SU-DHL-6 (cell line): ENCODE data around the gene OR51B6.

Experiments used
- H2AFZ ChIP-seq: fragments of 200-600 bp; sonication (generic); 2 replicates; pipeline ENCODE4 v1.6.1; 2014; ENCODE audit warnings: low read depth, mild to moderate bottlenecking, moderate library complexity, mixed read lengths, antibody characterized with exemption, low read length; ENCODE audit not compliant: severe bottlenecking
- H3F3A ChIP-seq: fragments of 200-600 bp; shearing (Covaris generic); 2 replicates; pipeline ENCODE4 v1.6.0; 2016; ENCODE audit warnings: antibody characterized with exemption, mild to moderate bottlenecking; ENCODE audit not compliant: insufficient read depth
- H3K27ac ChIP-seq: fragments of 200-600 bp; sonication (generic); 2 replicates; pipeline ENCODE4 v1.5.1; 2016; ENCODE audit warnings: low read depth, mild to moderate bottlenecking, low read length, moderate library complexity, mixed read lengths
- H3K27me3 ChIP-seq: fragments of 200-600 bp; sonication (generic), shearing (Covaris generic); 2 replicates; pipeline ENCODE4 v1.6.0; 2014; ENCODE audit warnings: mild to moderate bottlenecking, low read length
- H3K36me3 ChIP-seq: fragments of 200-600 bp; sonication (generic); 2 replicates; pipeline ENCODE4 v1.6.1; 2014; ENCODE audit warnings: mild to moderate bottlenecking, low read length, mixed read lengths
- H3K4me2 ChIP-seq: fragments of 300-600, 200-600 bp; shearing (Covaris generic), sonication (generic); 2 replicates; pipeline ENCODE4 v1.6.0; 2014; ENCODE audit warnings: low read length, low read depth, mild to moderate bottlenecking; ENCODE audit not compliant: poor library complexity, severe bottlenecking
- H3K4me3 ChIP-seq: fragments of 200-600 bp; sonication (generic); 2 replicates; pipeline ENCODE4 v1.5.1; 2014; ENCODE audit warnings: antibody characterized with exemption, low read length, mild to moderate bottlenecking, mixed read lengths; ENCODE audit not compliant: insufficient read depth, poor library complexity, severe bottlenecking
- H3K79me2 ChIP-seq: fragments of 200-600 bp; sonication (generic); 2 replicates; pipeline ENCODE4 v1.6.1; 2014; ENCODE audit warnings: mild to moderate bottlenecking, low read length, moderate library complexity; ENCODE audit not compliant: insufficient read depth
- H3K9ac ChIP-seq: fragments of 200-600 bp; sonication (generic); 2 replicates; pipeline ENCODE4 v1.7.0; 2014; ENCODE audit warnings: mild to moderate bottlenecking, low read length
- H3K9me2 ChIP-seq: fragments of 200-600 bp; sonication (generic); replicated peaks from 2 replicates; pipeline ENCODE4 v1.6.1; 2014; ENCODE audit warnings: low read length; ENCODE audit not compliant: insufficient read depth
- H3K9me3 ChIP-seq: fragments of 200-600 bp; sonication (generic); 2 replicates; pipeline ENCODE4 v1.6.1; 2014; ENCODE audit warnings: low read length, mixed read lengths; ENCODE audit not compliant: insufficient read depth
- H4K20me1 ChIP-seq: fragments of 200-600 bp; sonication (generic); 2 replicates; pipeline ENCODE4 v1.6.1; 2014; ENCODE audit warnings: low read depth, mild to moderate bottlenecking, antibody characterized with exemption, low read length, moderate library complexity, mixed read lengths
- CTCF ChIP-seq: fragments of 200-600 bp; sonication (generic); IDR thresholded peaks from one replicate; pipeline ENCODE4 v1.5.1; 2017; ENCODE audit warnings: antibody characterized with exemption, mild to moderate bottlenecking, low read length, moderate library complexity; ENCODE audit not compliant: insufficient read depth, poor library complexity, severe bottlenecking
- EZH2phosphoT487 ChIP-seq: fragments of 200-600 bp; sonication (generic), shearing (Covaris generic); conservative IDR thresholded peaks from 2 replicates; pipeline ENCODE4 v1.6.1; 2018; ENCODE audit warnings: mild to moderate bottlenecking, antibody characterized with exemption, low read length, moderate library complexity, mixed read lengths

OR51B6 gene

DNA sequence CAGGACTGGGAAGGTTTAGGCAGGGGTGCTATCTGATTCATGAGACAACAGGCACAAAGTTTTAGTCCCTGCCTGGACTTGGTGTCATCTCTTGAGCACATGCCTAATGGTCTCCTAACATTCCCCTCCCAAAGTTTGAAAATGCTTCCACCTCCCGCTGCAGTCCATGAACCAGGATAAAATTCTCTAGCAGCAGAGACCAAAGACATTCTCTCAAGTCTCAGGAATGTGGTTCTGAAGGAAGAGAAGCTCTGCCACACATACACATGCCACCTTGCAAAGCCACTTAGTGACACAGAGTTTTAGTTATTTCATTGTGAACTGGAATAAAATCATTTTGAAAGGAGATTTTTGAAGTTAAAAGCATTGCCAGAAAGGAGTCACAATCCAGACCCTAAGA is 15.5 kb downstream of the OR51B6 start:
- Histone ChIP-seq H3F3A (no peaks in the 10 kb centered on the region), H3K27me3 (no peaks in the 10 kb centered on the region), H4K20me1 (no peaks in the 10 kb centered on the region), H3K36me3 (no peaks in the 10 kb centered on the region), H3K9ac (no peak overlapping the region), H3K4me3 (no peak overlapping the region), H3K4me2 (no peak overlapping the region), H3K9me2 (no peaks in the 10 kb centered on the region), H3K79me2 (no peaks in the 10 kb centered on the region), H3K27ac (no peak overlapping the region), H3K9me3 (no peaks in the 10 kb centered on the region), H2AFZ (no peak overlapping the region)
- TF ChIP-seq EZH2phosphoT487 = no peak
- TF ChIP-seq CTCF = no peak

GRCh38 chr11:5367448-5368074 is 16.3 kb downstream of the OR51B6 start:
- Histone ChIP-seq H4K20me1 (no peaks in the 10 kb centered on the region), H3K79me2 (no peaks in the 10 kb centered on the region), H2AFZ (no peak overlapping the region), H3K27me3 (no peaks in the 10 kb centered on the region), H3K27ac (no peak overlapping the region), H3F3A (no peaks in the 10 kb centered on the region), H3K4me2 (no peak overlapping the region), H3K9ac (no peak overlapping the region), H3K9me3 (no peaks in the 10 kb centered on the region), H3K9me2 (no peaks in the 10 kb centered on the region), H3K4me3 (no peak overlapping the region), H3K36me3 (no peaks in the 10 kb centered on the region)
- TF ChIP-seq CTCF (no peak), EZH2phosphoT487 (no peak)

GRCh38 chr11:5368502-5369043 is 17.3 kb downstream of the OR51B6 start:
- H3K9me3 ChIP-seq = no peaks in the 10 kb centered on the region
- H3K27ac ChIP-seq = no peak overlapping the region
- H4K20me1 ChIP-seq = no peaks in the 10 kb centered on the region
- H3K9ac ChIP-seq = no peak overlapping the region
- H3F3A ChIP-seq = no peaks in the 10 kb centered on the region
- H3K27me3 ChIP-seq = no peaks in the 10 kb centered on the region
- no peak overlapping the region for H3K4me3 ChIP-seq
- no peaks in the 10 kb centered on the region for H3K36me3 ChIP-seq
- no peaks in the 10 kb centered on the region for H3K79me2 ChIP-seq
- no peak overlapping the region for H3K4me2 ChIP-seq
- H3K9me2 ChIP-seq = no peaks in the 10 kb centered on the region
- no peak for TF ChIP-seq CTCF
- TF ChIP-seq EZH2phosphoT487 = no peak
- no peak overlapping the region for H2AFZ ChIP-seq
